Endothelial cell of umbilical vein (primary cell): ENCODE results near the gene SRPK2.

Experiments used
- FOS ChIP-seq: IDR thresholded peaks from 2 replicates; pipeline ENCODE4 v1.6.1; 2011; ENCODE audit warnings: mild to moderate bottlenecking, low read length, moderate library complexity, borderline replicate concordance; ENCODE audit not compliant: insufficient read depth
- POLR2A ChIP-seq: IDR thresholded peaks from 2 replicates; pipeline ENCODE4 v1.6.1; 2012; ENCODE audit warnings: low read depth, mild to moderate bottlenecking, control low read depth, low read length
- TF ChIP-seq, protein P1 (sequence below), 2 donors: IDR thresholded peaks; 1 replicate in 1 of 2; 2 replicates in 1 of 2; pipeline ENCODE4 v1.5.1; 2011; ENCODE audit warnings: low read length in 2 of 2, mild to moderate bottlenecking in 2 of 2, moderate library complexity in 2 of 2, control low read depth in 1 of 2, inconsistent platforms in 1 of 2, low read depth in 1 of 2; ENCODE audit not compliant: insufficient read depth in 1 of 2; ENCODE audit errors: extremely low read depth in 1 of 2

DNA sequence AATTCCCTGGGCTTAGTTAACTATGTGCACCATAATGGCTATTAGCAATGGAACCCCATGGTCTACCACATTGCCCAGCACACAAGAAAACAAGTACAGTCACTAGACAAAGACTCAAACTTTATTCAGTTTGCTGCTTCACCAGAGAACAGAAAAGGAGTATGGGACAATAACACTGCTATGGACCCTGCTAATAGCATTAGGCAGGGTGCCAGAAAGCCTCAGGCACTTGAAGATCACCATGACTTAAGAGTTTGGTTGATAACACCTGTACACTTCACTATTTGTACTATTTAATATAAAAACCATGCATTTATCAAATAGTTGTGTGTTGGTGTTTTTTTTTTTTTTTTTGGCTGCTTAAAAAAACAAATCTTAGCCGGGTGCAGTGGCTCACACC lies 215.1 kb downstream of the SRPK2 start:
- no peak for TF ChIP-seq FOS
- TF ChIP-seq, protein P1, sequence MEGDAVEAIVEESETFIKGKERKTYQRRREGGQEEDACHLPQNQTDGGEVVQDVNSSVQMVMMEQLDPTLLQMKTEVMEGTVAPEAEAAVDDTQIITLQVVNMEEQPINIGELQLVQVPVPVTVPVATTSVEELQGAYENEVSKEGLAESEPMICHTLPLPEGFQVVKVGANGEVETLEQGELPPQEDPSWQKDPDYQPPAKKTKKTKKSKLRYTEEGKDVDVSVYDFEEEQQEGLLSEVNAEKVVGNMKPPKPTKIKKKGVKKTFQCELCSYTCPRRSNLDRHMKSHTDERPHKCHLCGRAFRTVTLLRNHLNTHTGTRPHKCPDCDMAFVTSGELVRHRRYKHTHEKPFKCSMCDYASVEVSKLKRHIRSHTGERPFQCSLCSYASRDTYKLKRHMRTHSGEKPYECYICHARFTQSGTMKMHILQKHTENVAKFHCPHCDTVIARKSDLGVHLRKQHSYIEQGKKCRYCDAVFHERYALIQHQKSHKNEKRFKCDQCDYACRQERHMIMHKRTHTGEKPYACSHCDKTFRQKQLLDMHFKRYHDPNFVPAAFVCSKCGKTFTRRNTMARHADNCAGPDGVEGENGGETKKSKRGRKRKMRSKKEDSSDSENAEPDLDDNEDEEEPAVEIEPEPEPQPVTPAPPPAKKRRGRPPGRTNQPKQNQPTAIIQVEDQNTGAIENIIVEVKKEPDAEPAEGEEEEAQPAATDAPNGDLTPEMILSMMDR (IDR thresholded peaks at IDR 0.05; ENCODE audit: extremely low read depth in 1 of 2, insufficient read depth in 1 of 2, low read depth in 1 of 2, low read length in 2 of 2) = no peak
- no peak for TF ChIP-seq POLR2A
